8988T (cell line): ENCODE data around the gene A2ML1.
"Not testable (repeated sequence)": the region's sequence is repeated elsewhere in the genome, so short reads cannot be mapped to it uniquely, and the experiment has no call there.

Source experiments
- DNase-seq: peaks from one replicate; pipeline ENCODE4 v3.0.0; 2011

A2ML1 gene

DNA sequence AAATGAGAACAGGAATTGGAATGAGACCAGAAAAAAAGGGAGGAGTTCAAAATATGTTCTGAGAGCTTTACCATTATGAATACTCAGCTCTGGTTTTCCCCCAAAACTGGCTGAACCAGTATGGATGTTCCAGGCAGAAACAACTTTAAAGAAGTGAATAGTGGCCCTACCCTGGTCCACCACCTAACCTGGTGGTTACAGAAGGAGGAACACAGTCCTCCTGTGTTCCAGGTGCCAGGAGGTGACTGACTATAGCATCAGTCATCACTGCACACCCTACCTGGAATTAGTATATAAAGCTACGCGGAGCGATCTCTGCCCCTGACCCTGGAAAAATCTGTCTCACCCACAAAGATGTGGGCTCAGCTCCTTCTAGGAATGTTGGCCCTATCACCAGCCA is at the start of gene A2ML1:
Gene A2ML1 (plus strand): TSS at position 324 of the 400 bp plus-strand sequence. CDS start 31 bp downstream, at position 355.
- no peak for DNase-seq

- no peak for DNase-seq
Measured at GRCh38 chr12:8773461-8773860, 49.0 kb upstream of the A2ML1 start.

GRCh38 chr12:8779281-8779680 is 43.1 kb upstream of the A2ML1 start:
- DNase-seq, result no peak

DNA sequence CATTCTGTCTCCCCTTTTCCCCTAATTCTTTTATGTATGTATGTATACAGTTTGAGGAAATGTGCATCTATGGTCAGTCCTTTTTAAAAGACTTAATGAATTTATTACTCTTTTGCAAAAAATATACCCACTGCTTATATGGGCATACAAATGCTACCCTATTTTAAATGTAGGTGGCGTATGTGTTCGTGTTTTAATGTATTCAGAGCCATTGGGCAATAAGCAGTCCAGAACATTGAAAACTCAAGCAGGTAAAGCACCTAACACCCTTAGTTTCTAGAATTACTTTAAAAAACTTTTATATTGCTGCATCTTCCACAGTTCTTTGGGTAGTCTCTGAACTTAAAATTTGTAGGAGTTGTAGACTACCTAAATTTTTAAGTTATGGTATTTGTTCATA is 42.6 kb upstream of the A2ML1 start:
- DNase-seq, result no peak

DNA sequence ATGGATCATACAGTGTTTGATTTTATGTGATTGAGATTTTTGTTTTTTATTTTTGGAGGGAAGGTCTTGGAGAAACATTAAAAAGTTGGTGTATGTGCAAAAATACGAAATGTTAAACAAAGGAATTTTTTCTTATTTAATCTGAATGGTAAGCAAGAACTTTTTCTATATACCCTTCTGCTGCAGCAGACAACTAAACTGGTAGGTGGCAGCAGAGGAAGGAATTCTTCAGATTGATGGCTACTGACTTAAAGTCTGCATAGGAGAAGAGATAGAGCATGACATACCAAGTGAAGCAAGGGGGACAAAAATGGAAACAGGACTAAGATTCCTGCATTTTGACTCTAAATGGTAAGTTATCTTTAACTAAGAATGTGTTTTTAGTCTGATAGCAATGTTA is 42.0 kb upstream of the A2ML1 start:
- no peak for DNase-seq

DNA sequence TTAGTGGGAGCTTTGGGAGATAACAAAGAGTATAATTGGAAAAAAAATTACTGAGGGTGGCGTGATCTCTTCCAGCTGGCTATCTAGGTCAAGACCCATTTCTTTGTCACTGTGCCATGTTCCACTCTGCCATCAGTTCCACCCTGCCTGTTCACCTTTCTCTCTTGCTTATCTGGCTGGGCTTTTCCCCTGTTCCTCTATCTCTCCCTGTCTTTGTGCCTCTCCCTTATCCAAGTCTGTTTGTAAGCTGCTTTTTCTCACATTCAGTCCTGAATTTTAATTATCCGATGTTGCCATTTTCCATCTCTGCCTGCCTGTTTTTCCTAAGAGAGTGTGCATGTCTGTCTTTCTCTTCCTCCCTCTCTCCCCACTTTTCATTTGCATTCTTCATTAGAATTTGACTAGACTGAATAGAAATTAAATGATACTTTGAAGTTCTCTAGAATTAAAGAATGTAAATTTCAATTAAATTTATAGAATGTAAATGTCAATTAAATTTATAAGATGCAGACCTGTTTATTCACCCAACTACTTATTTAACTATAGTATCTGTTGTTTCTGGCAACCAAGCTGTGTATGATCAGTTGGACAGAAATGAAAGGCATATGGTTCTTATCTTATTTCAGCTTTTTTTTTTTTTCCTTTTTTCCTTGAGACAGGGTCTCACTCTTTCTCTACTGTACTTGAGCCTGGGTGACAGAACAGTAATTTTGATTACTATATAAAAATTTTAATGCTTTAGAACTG is 40.9 kb upstream of the A2ML1 start:
- DNase-seq, result no peak

DNA sequence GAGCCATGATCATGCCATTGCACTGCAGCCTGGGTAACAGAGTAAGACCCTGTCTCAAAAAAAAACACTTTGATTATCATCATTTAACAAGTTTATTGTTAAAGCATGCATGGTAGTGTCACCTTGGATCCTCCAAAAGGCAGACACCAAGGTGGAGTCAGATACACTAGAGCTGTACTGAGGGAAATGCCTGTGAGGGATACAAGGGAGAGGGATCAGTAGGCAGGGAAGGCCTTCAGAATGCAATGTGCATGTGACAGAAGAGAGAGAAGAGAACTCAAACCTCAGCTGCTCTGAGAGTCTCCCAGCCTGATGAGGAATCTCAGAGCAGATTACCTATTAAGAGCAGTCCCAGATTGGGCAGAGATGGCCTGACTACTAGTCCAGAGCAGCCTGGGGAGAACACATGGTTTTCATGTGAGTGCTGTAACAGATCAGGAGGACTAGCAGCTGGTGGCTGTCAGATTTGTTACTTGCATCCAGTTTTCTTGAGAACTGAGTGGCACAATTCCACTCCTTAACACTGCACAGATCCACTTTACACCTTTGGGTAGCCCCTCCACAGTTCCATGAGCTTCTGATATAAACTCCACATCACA is 38.0 kb upstream of the A2ML1 start:
- DNase-seq, result no peak

DNA sequence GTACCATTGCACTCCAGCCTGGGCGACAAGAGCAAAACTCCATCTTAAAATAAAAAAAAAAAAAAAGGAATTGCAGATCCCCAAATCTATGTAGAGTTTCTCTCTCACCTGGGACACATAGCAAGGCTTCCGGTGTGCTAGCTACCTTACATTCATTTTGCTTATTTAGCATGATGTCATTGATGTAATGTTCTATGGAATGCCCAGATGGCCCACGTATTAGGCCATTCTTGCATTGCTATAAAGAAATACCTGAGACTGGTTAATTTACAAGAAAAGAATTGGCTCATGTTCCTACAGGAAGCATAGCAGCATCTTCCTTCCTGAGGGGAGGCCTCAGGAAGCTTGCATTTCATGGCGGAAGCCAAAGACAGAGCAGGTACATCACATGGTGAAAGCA is 36.9 kb upstream of the A2ML1 start:
- no peak for DNase-seq

GRCh38 chr12:8787206-8787605 is 35.2 kb upstream of the A2ML1 start:
- DNase-seq, result not testable (repeated sequence)

GRCh38 chr12:8788706-8789105 is 33.7 kb upstream of the A2ML1 start:
- not testable (repeated sequence) for DNase-seq

- not testable (repeated sequence) for DNase-seq
Measured at GRCh38 chr12:8789341-8790013, 32.9 kb upstream of the A2ML1 start.

GRCh38 chr12:8793226-8793625 is 29.2 kb upstream of the A2ML1 start:
- not testable (repeated sequence) for DNase-seq

DNA sequence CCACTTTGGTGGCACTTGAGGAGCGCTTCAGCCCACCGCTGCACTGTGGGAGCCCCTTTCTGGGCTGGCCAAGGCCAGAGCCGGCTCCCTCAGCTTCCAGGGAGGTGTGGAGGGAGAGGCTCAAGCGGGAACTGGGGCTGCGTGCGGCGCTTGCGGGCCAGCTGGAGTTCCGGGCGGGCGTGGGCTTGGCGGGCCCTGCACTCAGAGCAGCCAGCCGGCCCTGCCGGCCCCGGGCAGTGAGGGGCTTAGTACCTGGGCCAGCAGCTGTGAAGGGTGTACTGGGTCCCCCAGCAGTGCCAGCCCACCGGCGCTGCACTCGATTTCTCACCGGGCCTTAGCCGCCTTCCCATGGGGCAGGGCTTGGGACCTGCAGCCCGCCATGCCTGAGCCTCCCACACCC is 27.8 kb upstream of the A2ML1 start:
- not testable (repeated sequence) for DNase-seq

DNA sequence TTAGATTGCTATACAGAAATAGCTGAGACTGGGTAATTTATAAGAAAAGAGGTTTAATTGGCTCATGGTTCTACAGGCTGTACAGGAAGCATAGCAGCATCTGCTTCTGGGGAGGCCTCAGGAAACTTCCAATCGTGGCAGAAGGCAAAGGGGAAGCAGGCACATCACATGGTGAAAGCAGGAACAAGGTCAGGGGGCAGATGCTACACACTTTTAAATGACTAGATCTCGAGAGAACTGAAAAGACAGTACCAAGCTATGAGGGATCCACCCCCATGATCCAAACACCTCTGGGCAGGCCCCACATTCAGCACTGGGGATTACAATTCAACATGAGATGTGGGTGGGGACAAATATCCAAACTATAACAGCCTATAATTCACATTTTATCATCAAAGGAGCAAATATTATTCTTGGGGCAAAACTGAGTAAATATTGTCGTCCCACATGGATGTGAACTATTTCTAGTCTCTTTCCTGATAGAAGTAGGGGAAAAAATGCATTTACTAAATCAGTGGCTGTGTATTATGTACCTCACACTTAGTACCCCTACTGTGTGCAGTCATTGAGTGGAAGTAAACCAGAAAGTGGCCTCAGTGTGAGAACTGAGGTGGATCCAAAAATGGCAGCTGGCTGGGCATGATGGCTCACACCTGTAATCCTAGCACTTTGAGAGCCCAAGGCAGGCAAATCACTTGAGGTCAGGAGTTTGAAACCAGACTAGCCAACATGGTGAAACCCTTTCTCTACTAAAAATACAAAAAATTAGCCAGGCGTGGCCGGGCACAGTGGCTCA is 25.4 kb upstream of the A2ML1 start:
- DNase-seq, result no peak

GRCh38 chr12:8801213-8801612 is 21.2 kb upstream of the A2ML1 start:
- not testable (repeated sequence) for DNase-seq

- DNase-seq, result not testable (repeated sequence)
Measured at GRCh38 chr12:8804833-8805232, 17.6 kb upstream of the A2ML1 start.

- DNase-seq, result not testable (repeated sequence)
Measured at GRCh38 chr12:8805487-8805886, 16.9 kb upstream of the A2ML1 start.

DNA sequence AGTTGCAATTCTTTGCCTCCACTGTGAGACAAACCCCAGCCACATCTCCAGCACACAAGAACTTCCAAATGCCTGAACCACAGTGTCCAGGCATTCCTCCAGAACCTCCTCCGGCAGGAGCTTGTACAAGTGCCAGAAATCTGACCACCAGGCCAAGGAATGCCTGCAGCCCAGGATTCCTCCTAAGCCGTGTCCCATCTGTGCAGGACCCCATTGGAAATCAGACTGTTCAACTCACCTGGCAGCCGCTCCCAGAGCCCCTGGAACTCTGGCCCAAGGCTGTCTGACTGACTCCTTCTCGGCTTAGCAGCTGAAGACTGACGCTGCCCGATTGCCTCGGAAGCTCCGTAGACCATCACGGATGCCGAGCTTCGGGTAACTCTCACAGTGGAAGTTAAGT is 15.3 kb upstream of the A2ML1 start:
- DNase-seq, result not testable (repeated sequence)

DNA sequence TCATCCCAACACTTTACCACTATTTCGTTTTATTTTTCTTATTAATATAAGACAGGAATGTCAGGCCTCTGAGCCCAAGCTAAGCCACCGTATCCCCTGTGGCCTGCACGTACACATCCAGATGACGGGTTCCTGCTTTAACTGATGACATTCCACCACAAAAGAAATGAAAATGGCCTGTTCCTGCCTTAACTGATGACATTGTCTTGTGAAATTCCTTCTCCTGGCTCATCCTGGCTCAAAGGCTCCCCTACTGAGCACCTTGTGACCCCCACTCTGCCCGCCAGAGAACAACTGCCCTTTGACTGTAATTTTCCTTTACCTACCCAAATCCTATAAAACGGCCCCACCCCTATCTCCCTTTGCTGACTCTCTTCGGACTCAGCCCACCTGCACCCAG is 12.3 kb upstream of the A2ML1 start:
- not testable (repeated sequence) for DNase-seq

DNA sequence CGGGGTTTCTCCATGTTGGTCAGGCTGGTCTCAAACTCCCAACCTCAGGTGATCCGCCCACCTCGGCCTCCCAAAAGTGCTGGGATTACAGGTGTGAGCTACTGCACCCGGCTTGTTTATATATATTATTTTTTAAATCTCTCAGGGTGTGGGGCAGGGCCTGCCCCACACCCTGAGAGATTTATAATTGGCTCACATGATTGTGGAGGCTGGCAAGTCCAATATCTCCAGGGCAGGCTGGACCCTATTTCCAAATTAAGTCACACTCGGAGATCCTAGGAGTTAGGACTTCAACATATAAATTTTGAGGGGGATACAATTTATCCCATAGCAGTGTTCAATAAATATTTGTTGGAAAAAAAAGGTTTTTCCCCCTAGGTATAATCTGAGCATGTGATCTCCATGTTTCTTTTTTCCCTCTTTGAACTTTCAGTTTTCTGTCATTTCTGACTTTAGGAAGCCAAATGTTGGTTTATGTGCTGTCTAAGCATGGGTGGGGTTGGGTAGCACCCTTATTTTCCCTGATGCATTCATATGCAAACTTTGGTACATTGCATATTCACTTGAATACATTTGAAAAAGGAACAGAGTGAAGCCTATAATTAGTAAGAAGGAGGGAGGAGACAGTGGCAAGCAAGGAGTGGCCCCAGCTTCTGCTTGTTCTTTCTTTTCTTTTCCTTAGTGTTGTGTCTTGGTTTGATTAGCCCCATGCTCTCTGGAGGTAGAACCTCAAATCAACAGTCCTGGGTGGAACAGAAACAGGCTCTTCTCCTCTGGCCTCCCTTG is 8.7 kb upstream of the A2ML1 start:
- DNase-seq, result no peak

DNA sequence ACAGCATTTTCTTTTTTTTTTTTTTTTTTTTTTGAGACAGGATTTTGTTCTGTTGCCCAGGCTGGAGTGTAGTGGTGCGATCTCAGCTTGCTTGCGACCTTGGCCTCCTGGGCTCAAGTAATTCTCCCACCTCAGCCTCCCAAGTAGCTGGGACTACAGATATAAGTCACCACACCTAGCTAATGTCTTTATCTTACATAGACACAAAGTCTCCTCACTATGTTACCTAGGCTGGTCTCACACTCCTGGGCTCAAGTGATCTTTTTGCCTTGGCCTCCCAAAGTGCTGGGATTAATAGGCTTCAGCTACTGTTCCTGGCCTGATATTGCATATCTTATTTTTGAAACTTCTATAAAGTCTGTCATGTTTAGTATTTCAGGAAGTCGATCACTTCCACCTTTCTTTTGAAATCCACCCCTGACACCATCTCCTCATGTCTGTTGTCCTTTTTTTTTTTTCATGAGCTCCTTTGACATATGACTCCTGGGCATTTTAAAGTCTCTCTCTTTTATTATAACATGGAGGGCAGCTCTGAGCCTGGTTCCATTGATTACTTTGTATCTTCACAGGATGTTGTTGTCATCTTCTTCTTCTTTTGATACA is 5.9 kb upstream of the A2ML1 start:
- DNase-seq, result no peak

GRCh38 chr12:8817856-8818255 is 4.6 kb upstream of the A2ML1 start:
- DNase-seq, result no peak
